ENCODE results near the gene LRRC36.

The LRRC36 gene

DNA sequence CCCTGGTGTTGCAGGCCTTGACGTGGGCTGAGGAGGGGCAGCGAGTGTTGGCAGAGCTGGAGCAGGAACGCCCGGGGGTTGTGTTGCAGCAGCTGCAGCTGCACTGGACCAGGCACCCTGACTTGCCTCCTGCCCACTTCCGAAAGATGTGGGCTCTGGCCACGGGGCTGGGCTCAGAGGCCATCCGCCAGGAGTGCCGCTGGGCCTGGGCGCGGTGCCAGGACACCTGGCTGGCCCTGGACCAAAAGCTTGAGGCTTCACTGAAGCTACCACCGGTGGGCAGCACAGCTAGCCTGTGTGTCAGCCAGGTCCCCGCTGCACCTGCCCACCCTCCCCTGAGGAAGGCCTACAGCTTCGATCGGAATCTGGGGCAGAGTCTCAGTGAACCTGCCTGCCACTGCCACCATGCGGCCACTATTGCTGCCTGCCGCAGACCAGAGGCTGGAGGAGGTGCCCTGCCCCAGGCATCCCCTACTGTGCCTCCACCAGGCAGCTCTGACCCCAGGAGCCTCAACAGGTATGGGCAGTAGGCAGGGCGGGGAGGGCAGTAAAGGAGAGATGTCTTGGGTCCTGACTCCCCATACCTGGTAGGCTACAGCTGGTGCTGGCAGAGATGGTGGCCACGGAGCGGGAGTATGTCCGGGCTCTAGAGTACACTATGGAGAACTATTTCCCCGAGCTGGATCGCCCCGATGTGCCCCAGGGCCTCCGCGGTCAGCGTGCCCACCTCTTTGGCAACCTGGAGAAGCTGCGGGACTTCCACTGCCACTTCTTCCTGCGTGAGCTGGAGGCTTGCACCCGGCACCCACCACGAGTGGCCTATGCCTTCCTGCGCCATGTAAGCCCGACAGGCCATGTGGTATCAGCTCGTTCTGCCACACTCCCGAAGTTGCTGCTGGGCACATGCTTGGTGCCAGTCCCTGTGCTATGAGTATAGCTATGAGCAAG is 41.6 kb upstream of the LRRC36 start:
- Mint-ChIP-seq H3K27ac (no peak overlapping the region), H3K9me3 (ENCODE audit: low read depth) (no peaks in the 10 kb centered on the region), H3K4me3 (no peak overlapping the region), H3K36me3 (peaks cover 5% of the 10 kb centered on the region), H3K27me3 (no peaks in the 10 kb centered on the region), H3K4me1 (ENCODE audit: low read depth) (peaks cover 6% of the 10 kb centered on the region)

DNA sequence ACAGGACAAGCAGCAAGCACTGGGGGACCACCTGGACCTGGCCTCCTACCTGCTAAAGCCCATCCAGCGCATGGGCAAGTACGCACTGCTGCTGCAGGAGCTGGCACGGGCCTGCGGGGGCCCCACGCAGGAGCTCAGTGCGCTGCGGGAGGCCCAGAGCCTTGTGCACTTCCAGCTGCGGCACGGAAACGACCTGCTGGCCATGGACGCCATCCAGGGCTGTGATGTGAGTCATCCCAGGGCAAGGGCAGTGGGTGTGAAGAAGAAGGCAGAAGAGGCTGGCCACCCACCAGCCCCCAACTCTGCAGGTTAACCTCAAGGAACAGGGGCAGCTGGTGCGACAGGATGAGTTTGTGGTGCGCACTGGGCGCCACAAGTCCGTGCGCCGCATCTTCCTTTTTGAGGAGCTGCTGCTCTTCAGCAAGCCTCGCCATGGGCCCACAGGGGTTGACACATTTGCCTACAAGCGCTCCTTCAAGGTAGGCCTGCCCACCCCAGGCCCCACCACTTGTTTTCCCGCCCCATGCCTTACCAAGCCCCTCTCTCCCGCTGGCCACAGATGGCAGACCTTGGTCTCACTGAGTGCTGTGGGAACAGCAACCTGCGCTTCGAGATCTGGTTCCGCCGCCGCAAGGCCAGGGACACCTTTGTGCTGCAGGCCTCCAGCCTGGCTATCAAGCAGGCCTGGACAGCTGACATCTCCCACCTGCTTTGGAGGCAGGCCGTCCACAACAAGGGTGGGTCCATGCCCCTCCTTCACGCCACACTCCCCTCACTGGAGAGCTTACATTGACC is 40.0 kb upstream of the LRRC36 start:
- H3K9me3 Mint-ChIP-seq (ENCODE audit: low read depth): no peaks in the 10 kb centered on the region
- peaks cover 5% of the 10 kb centered on the region for H3K36me3 Mint-ChIP-seq
- no peak overlapping the region for H3K4me3 Mint-ChIP-seq
- peaks cover 4% of the 10 kb centered on the region for H3K4me1 Mint-ChIP-seq (ENCODE audit: low read depth)
- no peaks in the 10 kb centered on the region for H3K27me3 Mint-ChIP-seq
- no peak overlapping the region for H3K27ac Mint-ChIP-seq

DNA sequence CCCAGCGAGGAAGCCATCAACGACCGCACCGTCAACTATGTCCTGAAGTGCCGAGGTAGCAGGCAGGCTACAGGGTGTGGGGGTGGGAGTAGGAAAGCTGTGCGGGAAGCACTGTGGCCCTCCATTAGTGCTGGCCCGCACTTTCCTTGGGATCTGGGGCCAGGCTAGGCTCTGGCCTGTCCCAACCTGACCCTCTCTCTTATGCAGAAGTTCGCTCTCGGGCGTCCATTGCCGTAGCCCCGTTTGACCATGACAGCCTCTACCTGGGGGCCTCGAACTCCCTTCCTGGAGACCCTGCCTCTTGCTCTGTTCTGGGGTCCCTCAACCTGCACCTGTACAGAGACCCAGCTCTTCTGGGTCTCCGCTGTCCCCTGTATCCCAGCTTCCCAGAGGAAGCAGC is 38.7 kb upstream of the LRRC36 start:
- Mint-ChIP-seq H3K9me3 (ENCODE audit: low read depth) (no peaks in the 10 kb centered on the region), H3K36me3 (peaks cover 5% of the 10 kb centered on the region), H3K27me3 (no peaks in the 10 kb centered on the region), H3K4me3 (no peak overlapping the region), H3K4me1 (ENCODE audit: low read depth) (peaks cover 4% of the 10 kb centered on the region), H3K27ac (no peak overlapping the region)

DNA sequence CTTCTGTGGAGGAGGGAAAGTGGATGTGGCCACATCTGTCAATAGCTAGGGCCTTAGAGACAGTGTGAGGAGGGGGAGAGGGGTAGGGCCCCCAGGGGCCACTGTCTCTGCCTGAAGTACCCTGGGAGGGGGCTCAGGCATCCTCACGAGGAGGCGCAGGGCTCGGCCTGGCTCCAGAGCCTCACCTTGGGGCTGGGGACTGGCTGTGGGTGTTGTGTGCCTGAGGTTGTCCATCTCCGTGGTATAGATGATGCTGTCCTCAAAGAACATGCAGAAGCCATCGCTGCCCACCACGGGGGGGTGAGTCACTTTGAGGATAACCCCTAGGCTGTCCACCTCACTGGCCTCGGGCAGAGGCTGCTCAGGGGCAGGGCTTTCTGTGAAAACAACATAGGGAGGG is 35.2 kb upstream of the LRRC36 start:
- peaks cover 2% of the 10 kb centered on the region for H3K36me3 Mint-ChIP-seq
- no peaks in the 10 kb centered on the region for H3K9me3 Mint-ChIP-seq (ENCODE audit: low read depth)
- H3K4me1 Mint-ChIP-seq (ENCODE audit: low read depth): peaks cover 2% of the 10 kb centered on the region
- no peak overlapping the region for H3K4me3 Mint-ChIP-seq
- no peak overlapping the region for H3K27ac Mint-ChIP-seq
- no peaks in the 10 kb centered on the region for H3K27me3 Mint-ChIP-seq

DNA sequence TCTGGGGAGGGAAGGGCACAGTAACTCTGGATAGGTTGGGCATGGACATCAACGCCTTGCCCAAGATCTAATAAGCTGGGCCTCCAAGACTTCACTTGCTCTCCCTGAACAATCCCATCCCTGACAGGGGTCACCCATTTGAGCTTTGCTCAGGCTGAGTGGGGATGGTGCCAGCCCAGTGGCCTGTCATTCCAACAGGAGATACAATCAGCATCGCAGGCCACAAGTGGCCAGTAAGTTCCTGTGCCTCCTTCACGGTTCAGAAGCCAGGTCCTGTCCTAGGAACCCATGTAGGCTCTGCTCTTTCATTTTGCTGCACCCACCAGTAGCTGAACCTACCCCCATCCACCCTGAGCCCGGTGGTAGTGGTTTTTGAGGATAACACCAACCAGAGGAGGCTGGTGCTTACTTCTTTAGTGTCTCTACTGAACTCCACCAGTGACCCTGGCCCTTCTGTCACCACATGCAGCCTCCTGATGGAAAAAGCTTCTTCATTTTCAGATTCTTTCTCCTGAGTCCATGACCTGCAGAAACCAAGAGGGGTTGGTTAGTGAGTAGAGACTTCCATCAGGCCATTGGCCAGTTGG is 32.4 kb upstream of the LRRC36 start:
- H3K27ac Mint-ChIP-seq: no peak overlapping the region
- H3K27me3 Mint-ChIP-seq: no peaks in the 10 kb centered on the region
- H3K36me3 Mint-ChIP-seq: no peaks in the 10 kb centered on the region
- H3K9me3 Mint-ChIP-seq (ENCODE audit: low read depth): no peaks in the 10 kb centered on the region
- no peak overlapping the region for H3K4me3 Mint-ChIP-seq
- H3K4me1 Mint-ChIP-seq (ENCODE audit: low read depth): peaks cover 2% of the 10 kb centered on the region

DNA sequence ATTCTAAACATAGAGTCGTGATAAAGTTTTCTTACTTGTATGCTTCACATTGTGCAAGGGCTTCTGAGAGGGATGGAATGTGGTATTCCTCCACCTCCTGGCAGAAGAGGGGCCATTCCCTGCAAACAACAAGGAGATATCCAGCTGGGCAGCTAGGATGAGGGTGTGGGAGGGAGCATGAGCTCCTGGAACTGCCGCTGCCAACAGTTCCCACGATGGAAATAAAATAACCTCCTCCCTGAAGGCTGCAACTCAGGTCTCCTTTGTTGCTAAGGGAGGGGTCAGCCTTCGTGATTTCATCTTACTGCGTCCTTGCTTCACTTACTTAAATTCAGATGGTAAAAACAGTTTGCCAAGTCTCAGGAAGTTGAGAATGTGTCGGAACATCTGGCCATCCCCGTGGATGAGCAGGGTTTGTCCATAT is 31.7 kb upstream of the LRRC36 start:
- Mint-ChIP-seq H3K4me1 (ENCODE audit: low read depth) (no peaks in the 10 kb centered on the region), H3K9me3 (ENCODE audit: low read depth) (no peaks in the 10 kb centered on the region), H3K4me3 (no peak overlapping the region), H3K27me3 (no peaks in the 10 kb centered on the region), H3K27ac (no peak overlapping the region), H3K36me3 (no peaks in the 10 kb centered on the region)

DNA sequence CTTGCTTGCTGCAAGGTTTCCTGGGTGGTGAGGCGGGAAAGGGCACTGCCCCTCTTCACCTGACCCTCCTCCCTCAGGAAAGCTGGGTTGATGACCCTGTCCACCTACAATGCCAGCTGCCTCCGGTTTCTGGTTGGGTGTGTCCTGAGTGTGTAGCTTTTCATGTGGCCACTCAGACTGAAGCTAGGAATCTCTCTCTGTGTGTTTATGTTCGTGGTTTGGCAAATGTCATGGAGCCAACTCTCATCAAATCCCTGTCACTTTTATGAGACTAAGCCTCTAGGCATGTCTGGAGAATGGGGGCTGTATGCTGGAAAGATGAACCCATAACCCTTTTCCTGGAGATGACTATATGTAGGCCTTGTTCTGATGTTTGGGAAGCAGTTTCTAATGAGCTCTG is 30.2 kb upstream of the LRRC36 start:
- no peaks in the 10 kb centered on the region for H3K27me3 Mint-ChIP-seq
- no peaks in the 10 kb centered on the region for H3K36me3 Mint-ChIP-seq
- H3K4me3 Mint-ChIP-seq: no peak overlapping the region
- no peaks in the 10 kb centered on the region for H3K9me3 Mint-ChIP-seq (ENCODE audit: low read depth)
- no peak overlapping the region for H3K27ac Mint-ChIP-seq
- H3K4me1 Mint-ChIP-seq (ENCODE audit: low read depth): no peaks in the 10 kb centered on the region

DNA sequence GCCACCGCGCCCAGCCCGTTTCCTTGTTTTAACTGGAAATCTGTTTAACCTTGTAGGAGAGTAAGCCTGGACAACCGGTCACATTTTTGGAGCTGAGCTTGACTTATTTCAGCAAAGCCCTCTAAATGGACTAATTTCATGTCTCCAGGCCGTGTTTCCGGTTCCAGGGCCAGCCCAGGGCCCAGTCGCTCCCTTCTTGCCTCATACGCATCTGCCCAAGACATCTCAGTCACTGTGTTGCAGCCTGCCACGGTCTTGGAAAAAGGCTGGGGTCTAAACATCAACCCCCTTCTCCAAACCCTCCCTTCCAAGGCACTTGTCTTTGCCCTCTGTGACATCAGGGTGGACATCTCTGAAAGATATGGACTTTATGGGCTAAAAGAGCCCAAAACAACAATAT is 28.3 kb upstream of the LRRC36 start:
- H3K4me1 Mint-ChIP-seq (ENCODE audit: low read depth): no peaks in the 10 kb centered on the region
- H3K27ac Mint-ChIP-seq: no peak overlapping the region
- no peak overlapping the region for H3K4me3 Mint-ChIP-seq
- no peaks in the 10 kb centered on the region for H3K27me3 Mint-ChIP-seq
- no peaks in the 10 kb centered on the region for H3K9me3 Mint-ChIP-seq (ENCODE audit: low read depth)
- H3K36me3 Mint-ChIP-seq: no peaks in the 10 kb centered on the region

DNA sequence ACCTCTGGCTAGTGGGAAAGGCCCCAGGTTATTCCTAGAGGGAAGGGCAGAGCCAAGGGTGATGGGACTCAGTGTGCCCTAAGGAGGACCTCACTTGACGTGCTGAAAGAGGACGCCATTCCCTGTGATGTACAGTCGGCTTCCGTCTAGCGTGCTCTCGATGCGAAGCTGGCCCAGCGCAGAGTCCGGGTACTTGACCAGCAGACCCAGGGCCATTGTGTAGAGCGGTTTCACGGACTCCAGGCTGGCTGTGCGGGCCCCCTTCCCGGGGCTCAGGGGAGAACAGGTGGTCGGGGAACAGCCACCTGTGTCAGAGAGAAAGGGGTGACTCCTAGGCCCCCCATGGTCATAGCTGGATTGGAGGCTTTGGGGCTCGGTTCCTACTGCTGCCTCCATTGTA is 27.3 kb upstream of the LRRC36 start:
- no peaks in the 10 kb centered on the region for H3K36me3 Mint-ChIP-seq
- no peak overlapping the region for H3K4me3 Mint-ChIP-seq
- no peaks in the 10 kb centered on the region for H3K9me3 Mint-ChIP-seq (ENCODE audit: low read depth)
- H3K27me3 Mint-ChIP-seq: no peaks in the 10 kb centered on the region
- no peak overlapping the region for H3K27ac Mint-ChIP-seq
- H3K4me1 Mint-ChIP-seq (ENCODE audit: low read depth): no peaks in the 10 kb centered on the region

DNA sequence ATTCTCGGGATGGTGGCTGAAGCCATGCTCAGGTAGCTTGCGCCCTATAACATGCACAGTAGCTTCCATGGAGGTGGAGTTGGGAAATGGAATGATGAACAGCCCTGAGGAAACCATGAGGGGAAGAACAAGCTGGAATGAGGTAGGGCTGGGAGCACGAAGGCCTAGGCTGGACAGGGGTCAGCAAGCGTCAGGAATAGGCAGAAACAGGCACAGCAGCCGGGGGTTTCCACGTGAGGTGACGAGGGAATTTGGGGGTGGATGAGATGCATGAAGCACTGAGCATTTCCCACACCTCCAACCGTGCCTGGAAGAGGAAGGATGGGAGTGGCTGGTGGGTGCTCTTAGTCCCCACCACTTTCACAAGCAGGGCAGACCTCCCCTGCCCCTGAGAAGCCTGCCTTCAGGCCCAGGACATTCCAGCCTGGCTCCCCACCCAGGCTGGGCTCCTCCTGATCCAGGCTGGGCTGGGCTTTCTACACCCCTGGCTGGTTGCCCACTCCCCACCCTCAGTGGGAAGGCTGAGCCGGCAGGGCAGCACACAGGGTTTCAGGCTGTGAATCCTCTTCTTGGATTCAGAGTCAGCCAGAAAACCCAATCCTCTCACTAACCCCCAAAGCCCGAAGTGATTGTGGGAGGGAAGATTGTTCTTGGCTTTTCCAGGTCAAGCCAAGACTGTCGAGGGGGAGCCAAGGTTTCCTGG is 25.4 kb upstream of the LRRC36 start:
- H3K4me3 Mint-ChIP-seq: no peak overlapping the region
- H3K9me3 Mint-ChIP-seq (ENCODE audit: low read depth): no peaks in the 10 kb centered on the region
- H3K27ac Mint-ChIP-seq: no peak overlapping the region
- H3K36me3 Mint-ChIP-seq: no peaks in the 10 kb centered on the region
- H3K27me3 Mint-ChIP-seq: no peaks in the 10 kb centered on the region
- no peaks in the 10 kb centered on the region for H3K4me1 Mint-ChIP-seq (ENCODE audit: low read depth)

DNA sequence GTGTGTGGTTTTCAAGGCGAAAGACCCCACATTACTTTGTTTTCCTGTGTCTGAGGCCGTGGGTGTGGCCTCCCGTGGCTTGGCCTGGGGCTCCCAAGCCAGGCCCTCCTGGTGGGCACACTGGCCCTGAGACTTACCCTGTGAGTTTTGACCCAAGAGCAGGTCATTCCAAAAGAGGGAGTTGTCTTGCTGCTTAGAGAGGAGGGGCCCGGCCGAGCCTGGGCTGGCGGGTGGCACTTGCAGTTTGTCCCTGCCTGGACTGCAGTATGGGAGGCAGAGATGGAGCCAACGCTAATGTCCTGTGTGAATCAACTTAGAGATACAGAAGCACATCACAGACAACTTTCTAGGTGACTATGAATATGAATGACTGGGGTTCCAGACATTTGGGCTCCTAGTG is 24.5 kb upstream of the LRRC36 start:
- Mint-ChIP-seq H3K4me3 (no peak overlapping the region), H3K9me3 (ENCODE audit: low read depth) (no peaks in the 10 kb centered on the region), H3K36me3 (no peaks in the 10 kb centered on the region), H3K27me3 (no peaks in the 10 kb centered on the region), H3K4me1 (ENCODE audit: low read depth) (no peaks in the 10 kb centered on the region), H3K27ac (no peak overlapping the region)

DNA sequence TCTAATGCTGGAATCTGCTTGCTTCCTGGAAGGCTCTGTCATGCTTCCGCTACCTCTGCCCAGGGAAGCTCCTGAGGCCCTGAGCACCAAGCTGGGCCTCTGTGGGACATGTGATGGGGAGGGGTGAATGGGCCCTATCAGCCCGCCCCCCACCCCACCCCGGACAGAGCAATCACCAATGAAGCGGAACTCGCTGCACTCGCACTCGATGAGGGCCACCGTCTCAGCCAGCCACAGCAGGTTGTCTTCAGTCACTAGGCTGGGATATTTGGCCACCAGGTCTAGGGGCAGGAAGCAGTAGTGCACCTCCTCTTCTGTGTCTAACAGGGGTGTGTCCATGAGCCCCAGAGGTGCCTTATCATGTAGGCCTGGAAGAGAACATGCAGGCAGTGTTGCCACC is 23.6 kb upstream of the LRRC36 start:
- Mint-ChIP-seq H3K27ac (no peak overlapping the region), H3K4me1 (ENCODE audit: low read depth) (no peaks in the 10 kb centered on the region), H3K36me3 (no peaks in the 10 kb centered on the region), H3K27me3 (no peaks in the 10 kb centered on the region), H3K9me3 (ENCODE audit: low read depth) (no peaks in the 10 kb centered on the region), H3K4me3 (no peak overlapping the region)

DNA sequence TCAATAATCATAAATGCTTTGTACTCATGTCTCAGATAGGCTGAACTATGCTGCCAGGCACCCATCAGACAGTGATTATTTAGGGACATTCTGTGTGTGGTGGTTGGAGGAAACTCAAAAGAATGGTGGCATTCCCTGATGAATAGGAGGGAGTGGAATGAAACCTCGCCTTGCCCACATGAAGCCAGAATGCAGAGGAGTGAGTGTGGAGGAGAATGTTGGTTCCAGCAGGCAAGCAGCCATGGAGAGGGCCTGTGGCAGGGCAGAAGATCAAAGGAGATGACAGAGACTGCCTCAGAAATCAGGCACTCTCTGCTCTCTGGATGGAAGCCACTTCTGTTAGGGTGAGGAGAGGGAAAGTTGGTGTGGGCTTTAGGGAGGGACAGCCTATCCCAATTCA is 22.6 kb upstream of the LRRC36 start:
- Mint-ChIP-seq H3K4me3 (no peak overlapping the region), H3K4me1 (ENCODE audit: low read depth) (no peaks in the 10 kb centered on the region), H3K36me3 (no peaks in the 10 kb centered on the region), H3K27ac (no peak overlapping the region), H3K9me3 (ENCODE audit: low read depth) (no peaks in the 10 kb centered on the region), H3K27me3 (no peaks in the 10 kb centered on the region)

DNA sequence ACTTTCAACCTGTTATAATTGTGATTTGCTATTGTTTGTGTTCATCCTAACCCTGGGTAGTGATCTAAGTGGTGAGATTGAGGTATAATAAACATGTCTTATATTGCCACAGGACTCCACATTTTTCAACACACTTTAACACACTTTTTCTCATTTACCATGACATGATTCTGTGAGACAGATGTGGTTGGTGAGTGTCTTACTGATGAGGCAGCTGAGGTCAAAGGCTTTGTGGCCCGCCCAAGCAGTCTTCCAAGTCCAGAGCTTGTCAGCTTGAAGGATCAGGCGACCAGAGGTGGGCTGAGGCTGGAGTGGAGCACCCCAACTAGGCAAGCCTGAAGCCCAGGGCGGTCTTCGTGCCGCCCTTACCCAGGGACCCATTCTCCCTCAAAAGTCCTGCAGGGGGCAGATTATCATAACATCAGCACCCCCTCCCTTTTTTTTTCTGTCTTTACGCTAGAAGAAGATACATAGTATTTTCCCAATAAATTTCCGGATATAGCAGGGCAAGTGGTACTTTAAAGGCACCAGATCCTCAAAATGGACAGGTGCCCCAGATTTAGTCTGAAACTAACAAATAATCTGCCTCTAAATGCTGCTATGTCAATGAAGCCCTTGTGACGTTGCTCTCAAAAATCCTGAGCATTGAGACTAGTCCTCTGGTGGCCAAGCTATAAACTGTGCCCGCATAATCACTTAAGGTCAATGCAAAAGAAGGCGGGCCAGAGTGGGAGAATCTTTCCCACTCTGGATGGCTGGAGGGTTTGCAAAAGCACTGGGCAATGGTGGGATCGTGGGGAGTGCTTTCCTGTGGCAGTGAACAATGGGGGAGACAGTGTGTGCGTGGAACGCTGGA is 21.2 kb upstream of the LRRC36 start:
- H3K27ac Mint-ChIP-seq: no peak overlapping the region
- no peaks in the 10 kb centered on the region for H3K36me3 Mint-ChIP-seq

More for the DNA sequence above, 21.2 kb upstream of the LRRC36 start:
- Mint-ChIP-seq H3K4me3 (no peak overlapping the region), H3K9me3 (ENCODE audit: low read depth) (no peaks in the 10 kb centered on the region), H3K27me3 (no peaks in the 10 kb centered on the region), H3K4me1 (ENCODE audit: low read depth) (peaks cover 2% of the 10 kb centered on the region)
